GM12878 (cell line): ENCODE results near the gene NOL3. TPM values are rescaled to one million over a fixed set of nuclear protein-coding genes. Genes with fewer than 3 reads are reported as not detected.

Source experiments
- ATAC-seq: fragments of 200-7000 bp; cut with Tn5 transposase; 3 replicates; pipeline ENCODE4 v1.9.1; 2020; ENCODE audit warnings: mild to moderate bottlenecking, moderate library complexity
- BruUV-seq: library from RNA; stranded (reverse); fragments of 400-500 nt; replicated peaks from 2 replicates; lab custom pipeline; 2021; lab: Mats Ljungman, UMichigan
- CTCF ChIA-PET: fragments of 300-600 bp; sonication (Branson Sonifier 250); formaldehyde crosslinking; extraction: SDS; loops from one replicate; lab custom pipeline; 2021; ENCODE audit warnings: inconsistent platforms; lab: Yijun Ruan, JAX
- POLR2A ChIA-PET: fragments of 350-600 bp; formaldehyde crosslinking; extraction: SDS; loops from one replicate; lab custom pipeline; 2021; ENCODE audit warnings: inconsistent platforms; lab: Charles Lee
- RAD21 ChIA-PET: fragments of 300-600 bp; sonication (Branson Sonifier 250); formaldehyde crosslinking; loops from one replicate; lab custom pipeline; 2023; ENCODE audit warnings: antibody characterized with exemption; ENCODE audit not compliant: unreplicated experiment; lab: Charles Lee
- SMC1A ChIA-PET: fragments of 300-600 bp; sonication (Branson Sonifier 250); formaldehyde crosslinking; loops from one replicate; lab custom pipeline; 2023; ENCODE audit not compliant: unreplicated experiment, uncharacterized antibody; lab: Charles Lee
- DNase-seq: peaks from one replicate; pipeline ENCODE4 v3.0.0-alpha.2; 2011; ENCODE audit warnings: low read depth, low spot score
- FAIRE-seq: peaks from 3 replicates; lab custom pipeline; 2011; peaks lifted over from hg19 to GRCh38; lab: Jason Lieb, UNC
- H2AFZ ChIP-seq: 2 replicates; pipeline ENCODE4 v1.6.0; 2011; ENCODE audit warnings: low read depth, low read length, control low read depth; ENCODE audit not compliant: control insufficient read depth
- H3K27ac ChIP-seq: 2 replicates; pipeline ENCODE4 v1.5.1; 2011; ENCODE audit warnings: control low read depth; ENCODE audit not compliant: control insufficient read depth, insufficient read depth
- H3K27me3 ChIP-seq, 2 experiments: replicated peaks in 1 of 2; 2 replicates each; pipeline versions ENCODE4 v1.6.0 to v1.6.1; 2011; ENCODE audit warnings: low read length in 1 of 2; ENCODE audit not compliant: control insufficient read depth in 2 of 2, insufficient read depth in 2 of 2
- H3K36me3 ChIP-seq, 2 experiments: 2 replicates each; pipeline ENCODE4 v1.5.1; 2011; ENCODE audit warnings: low read length in 1 of 2; ENCODE audit not compliant: control insufficient read depth in 2 of 2, insufficient read depth in 2 of 2
- H3K4me1 ChIP-seq: 2 replicates; pipeline ENCODE4 v1.6.1; 2011; ENCODE audit warnings: mild to moderate bottlenecking, low read length, moderate library complexity, mixed read lengths; ENCODE audit not compliant: control insufficient read depth, insufficient read depth
- H3K4me2 ChIP-seq: 2 replicates; pipeline ENCODE4 v1.6.0; 2011; ENCODE audit warnings: control low read depth; ENCODE audit not compliant: control insufficient read depth, insufficient read depth
- H3K4me3 ChIP-seq: fragments of 200-600 bp; sonication (generic); 2 replicates; pipeline ENCODE4 v1.5.1; 2016
- H3K79me2 ChIP-seq: 2 replicates; pipeline ENCODE4 v1.6.0; 2011; ENCODE audit warnings: low read length; ENCODE audit not compliant: control insufficient read depth, insufficient read depth
- H3K9ac ChIP-seq: 2 replicates; pipeline ENCODE4 v1.8.0; 2011; ENCODE audit warnings: low read length, control low read depth, mixed read lengths; ENCODE audit not compliant: control insufficient read depth, insufficient read depth
- H3K9me3 ChIP-seq: replicated peaks from 3 replicates; pipeline ENCODE4 v1.5.1; 2011; ENCODE audit warnings: mild to moderate bottlenecking, low read length; ENCODE audit not compliant: control insufficient read depth, insufficient read depth
- H4K20me1 ChIP-seq: 2 replicates; pipeline ENCODE4 v1.6.0; 2011; ENCODE audit not compliant: control insufficient read depth, insufficient read depth
- BACH1 ChIP-seq: fragments of 450-650 bp; IDR thresholded peaks from 2 replicates; pipeline ENCODE4 v1.6.1; 2017; ENCODE audit warnings: mild to moderate bottlenecking, borderline replicate concordance
- KAT2A ChIP-seq: conservative IDR thresholded peaks from 2 replicates; pipeline ENCODE4 v1.6.1; 2011; ENCODE audit warnings: low read depth, low read length; ENCODE audit not compliant: control insufficient read depth
- REST ChIP-seq: IDR thresholded peaks from 2 replicates; pipeline ENCODE4 v1.6.1; 2012; ENCODE audit warnings: mild to moderate bottlenecking, low read depth, low read length
- TCF12 ChIP-seq: IDR thresholded peaks from 2 replicates; pipeline ENCODE4 v1.6.1; 2011; ENCODE audit warnings: low read depth, mild to moderate bottlenecking, low read length
- ZNF24 ChIP-seq: fragments of 450-650 bp; IDR thresholded peaks from 2 replicates; pipeline ENCODE4 v1.6.1; 2017; ENCODE audit warnings: antibody characterized with exemption, mild to moderate bottlenecking
- WGBS: methylation state at CpG from one replicate; pipeline ENCODE4 v1.1.6; 2016; ENCODE audit warnings: low lambda C conversion rate; ENCODE audit not compliant: insufficient replicate concordance, insufficient coverage; ENCODE audit errors: missing lambda C conversion rate; 5-methylcytosine and 5-hydroxymethylcytosine counted together
- in situ Hi-C: fragments of 300-500 bp; cut with MboI; formaldehyde crosslinking; loops from 9 replicates; pipeline ENCODE4 v1.14.3; 2018; ENCODE audit warnings: mixed read lengths
- intact Hi-C: fragments of 100-400 bp; cut with micrococcal nuclease; formaldehyde crosslinking; loops from one replicate; pipeline ENCODE4 v1.14.2; 2022; ENCODE audit not compliant: unreplicated experiment
- polyA plus RNA-seq, 11 experiments: library from polyadenylated mRNA; depleted of rRNA in 4 of 11; unstranded in 6 of 11; stranded (reverse) in 5 of 11; fragments of >200 nt; fragmentation: Nextera tagmentation in 4 of 11; fragmentation: Illumina TruSeq in 1 of 11; extraction: Ambion mirVana in 4 of 11; extraction: Trizol in 1 of 11; gene quantifications; 1 replicate in 1 of 11; 2 replicates in 10 of 11; pipeline versions ENCODE4 v1.2.1 to v1.2.3, GENCODE V29; 2011 to 2016; ENCODE audit warnings: inconsistent platforms in 2 of 11, missing spikeins in 2 of 11, low read depth in 1 of 11
- total RNA-seq, 4 experiments: library from RNA; depleted of rRNA in 3 of 4; stranded (reverse); fragments of >200 nt in 3 of 4; fragmentation: Illumina TruSeq in 1 of 4; extraction: Trizol in 1 of 4; gene quantifications; 2 replicates each; pipeline versions ENCODE4 v1.2.1 to v1.2.3, GENCODE V29; 2013 to 2021

NOL3 gene
- total and polyA plus RNA-seq, 10 of the 15 experiments (the other 5 are each of a cell fraction or from before 2014, with no cell fraction given): 0.31 to 18.4 (median 2.7) TPM

GRCh38 chr16:67169011-67169451, 1.3 kb upstream of the NOL3 start:
- peaks cover 42% of the 10 kb centered on the region for H3K4me1 ChIP-seq
- H3K9ac ChIP-seq: no peak overlapping the region
- ChIA-PET CTCF (interaction anchor here (0.7 to 5.4 kb wide), 11 partner anchors 10 to 209 kb away, joined by 3 to 60 read pairs (median 3); partner anchors contain the start of genes FBXL8 and TRADD), POLR2A (interaction anchor here (0.7 to 10.9 kb wide), 4 partner anchors 8 to 151 kb away, joined by 3 to 137 read pairs (median 8); partner anchors contain the start of genes FBXL8, HSF4 and TRADD), RAD21 (interaction anchor here (0.7 to 4.1 kb wide), 3 partner anchors 9 to 141 kb away, joined by 3 to 48 read pairs (median 3); partner anchors contain the start of genes FBXL8 and TRADD), SMC1A (interaction anchor here (1.0 to 4.1 kb wide), 4 partner anchors 9 to 215 kb away, joined by 3 to 48 read pairs (median 3); partner anchors contain the start of genes FBXL8 and TRADD)
- peaks cover 2 to 13% of the 10 kb centered on the region in 2 experiments for H3K27me3 ChIP-seq
- FAIRE-seq: no peak
- intact Hi-C loops: no loop called here
- TF ChIP-seq KAT2A (no peak), ZNF24 (no peak), REST (peak; percentile 38; the same call in 1 of the 2 replicates), BACH1 (no peak), TCF12 (no peak)
- DNase-seq: no peak
- no peaks in the 10 kb centered on the region; the same call in 1 of the 2 replicates for H4K20me1 ChIP-seq
- BruUV-seq: no TSS peak
- WGBS: 88% methylated on average over 9 of the region's 9 CpGs
- H3K36me3 ChIP-seq: no peaks in the 10 kb centered on the region
- no peak overlapping the region for H3K4me3 ChIP-seq
- no peaks in the 10 kb centered on the region; the same call in 2 of the 3 replicates for H3K9me3 ChIP-seq
- no peak overlapping the region for H2AFZ ChIP-seq
- in situ Hi-C loops: no loop called here
- H3K27ac ChIP-seq: no peak overlapping the region
- H3K79me2 ChIP-seq: no peaks in the 10 kb centered on the region
- no peak overlapping the region for H3K4me2 ChIP-seq
- no peak for ATAC-seq
